Natural killer cell (primary cell): ENCODE measurements around the gene DDR1. TPM values are rescaled to one million over a fixed set of nuclear protein-coding genes. Genes with fewer than 3 reads are reported as not detected.
"Not testable (repeated sequence)": the region's sequence is repeated elsewhere in the genome, so short reads cannot be mapped to it uniquely, and the experiment has no call there.

Experiments used
- ATAC-seq, 3 donors: fragments of 150-1000 bp in 2 of 3; fragments of 200-7000 bp in 1 of 3; cut with Tn5 transposase; 1 replicate in 1 of 3; 2 replicates in 2 of 3; pipeline ENCODE4 v1.10.0; 2021; ENCODE audit warnings: mild to moderate bottlenecking in 2 of 3, moderate library complexity in 2 of 3
- DNase-seq, 2 donors: peaks; one replicate each; pipeline versions ENCODE4 v3.0.0 to v3.0.0-alpha.2; 2013 to 2021; ENCODE audit warnings: mixed read lengths in 1 of 2
- H3K27ac ChIP-seq: one replicate; pipeline ENCODE4 v1.5.1; 2013; ENCODE audit warnings: mild to moderate bottlenecking, low read length
- H3K27me3 ChIP-seq: one replicate; pipeline ENCODE4 v1.6.1; 2013; ENCODE audit warnings: low read length; ENCODE audit not compliant: control insufficient read depth, insufficient read depth
- H3K36me3 ChIP-seq: one replicate; pipeline ENCODE4 v1.6.1; 2013; ENCODE audit warnings: low read length; ENCODE audit not compliant: control insufficient read depth, insufficient read depth
- H3K4me1 ChIP-seq: one replicate; pipeline ENCODE4 v1.6.1; 2013; ENCODE audit warnings: low read length; ENCODE audit not compliant: control insufficient read depth, insufficient read depth
- H3K4me3 ChIP-seq: one replicate; pipeline ENCODE4 v1.5.1; 2013; ENCODE audit warnings: low read length
- H3K9me3 ChIP-seq: one replicate; pipeline ENCODE4 v1.6.1; 2013; ENCODE audit warnings: low read length; ENCODE audit not compliant: control insufficient read depth, insufficient read depth
- H3K27ac Mint-ChIP-seq, 2 donors: one replicate each; pipeline ENCODE4 v1.8.0; 2022; ENCODE audit warnings: mild to moderate bottlenecking in 2 of 2, mixed read lengths in 2 of 2, moderate library complexity in 1 of 2
- H3K27me3 Mint-ChIP-seq, 2 donors: one replicate each; pipeline ENCODE4 v1.8.0; 2022; ENCODE audit warnings: low read depth in 2 of 2, mixed read lengths in 2 of 2
- H3K36me3 Mint-ChIP-seq: one replicate; pipeline ENCODE4 v1.8.0; 2022; ENCODE audit warnings: mixed read lengths
- H3K4me1 Mint-ChIP-seq, 2 donors: one replicate each; pipeline ENCODE4 v1.8.0; 2022; ENCODE audit warnings: mixed read lengths in 2 of 2
- H3K4me3 Mint-ChIP-seq: one replicate; pipeline ENCODE4 v1.8.0; 2022; ENCODE audit warnings: mild to moderate bottlenecking, moderate library complexity, mixed read lengths
- H3K9me3 Mint-ChIP-seq, 2 donors: one replicate each; pipeline ENCODE4 v1.8.0; 2022; ENCODE audit warnings: mixed read lengths in 2 of 2
- CTCF ChIP-seq: fragments of 200-600 bp; IDR thresholded peaks from one replicate; pipeline ENCODE4 v1.8.0; 2022; ENCODE audit warnings: antibody characterized with exemption
- WGBS: methylation state at CpG from one replicate; pipeline ENCODE4 v1.1.7; 2013; ENCODE audit warnings: missing lambda C conversion rate; ENCODE audit not compliant: insufficient coverage; 5-methylcytosine and 5-hydroxymethylcytosine counted together
- intact Hi-C: fragments of 100-400 bp; cut with micrococcal nuclease; formaldehyde crosslinking; loops from one replicate; pipeline ENCODE4 v1.14.2; 2022
- total RNA-seq, 4 donors: library from RNA; stranded (reverse); fragments of 120-200 nt in 1 of 4; gene quantifications; one replicate each; pipeline versions ENCODE4 v1.2.3 to v1.2.4, GENCODE V29; 2013 to 2022

Gene DDR1
- total RNA-seq, 3 donors from 2014 or later (not counting 1 experiment from before 2014, with no cell fraction given): 2.6 to 7.4 (median 5.2) TPM

- Mint-ChIP-seq H3K36me3 (no peaks in the 10 kb centered on the region), H3K27ac (no peak overlapping the region), H3K4me3 (no peak overlapping the region), H3K4me1 (no peaks in the 10 kb centered on the region), H3K27me3 (peaks cover 0 to 9% of the 10 kb centered on the region in 2 donors), H3K9me3 (no peaks in the 10 kb centered on the region)
- DNase-seq (no peak), ATAC-seq (no peak)
- TF ChIP-seq CTCF: no peak
- no peaks in the 10 kb centered on the region for H3K4me1 ChIP-seq
- peaks cover 5% of the 10 kb centered on the region for H3K9me3 ChIP-seq
- H3K4me3 ChIP-seq: no peak overlapping the region
- intact Hi-C loops: no loop called here
- H3K36me3 ChIP-seq: no peaks in the 10 kb centered on the region
- WGBS: 91% methylated on average over 10 of the region's 10 CpGs
- H3K27me3 ChIP-seq: no peaks in the 10 kb centered on the region
- H3K27ac ChIP-seq: no peak overlapping the region
These were observed 22.0 kb upstream of the DDR1 start for GRCh38 chr6:30862156-30862875.

GRCh38 chr6:30864325-30864724, 20.0 kb upstream of the DDR1 start:
- DNase-seq (no peak), ATAC-seq (no peak)
- intact Hi-C loops: no loop called here
- H3K27me3 ChIP-seq: no peaks in the 10 kb centered on the region
- Mint-ChIP-seq H3K9me3 (no peaks in the 10 kb centered on the region), H3K4me3 (no peak overlapping the region), H3K36me3 (peaks cover under 1% of the 10 kb centered on the region), H3K27ac (no peak overlapping the region), H3K27me3 (peaks cover 0 to 6% of the 10 kb centered on the region in 2 donors), H3K4me1 (no peaks in the 10 kb centered on the region)
- H3K36me3 ChIP-seq: no peaks in the 10 kb centered on the region
- 91% methylated on average over 4 of the region's 4 CpGs for WGBS
- no peak overlapping the region for H3K27ac ChIP-seq
- H3K4me3 ChIP-seq: no peak overlapping the region
- H3K4me1 ChIP-seq: no peaks in the 10 kb centered on the region
- H3K9me3 ChIP-seq: peaks cover 5% of the 10 kb centered on the region
- no peak for TF ChIP-seq CTCF

- H3K9me3 ChIP-seq: peaks cover 16% of the 10 kb centered on the region
- H3K4me3 Mint-ChIP-seq, H3K4me3 ChIP-seq, H3K4me1 Mint-ChIP-seq, H3K9me3 Mint-ChIP-seq, H3K4me1 ChIP-seq, DNase-seq, H3K36me3 ChIP-seq, H3K27ac ChIP-seq, H3K27me3 ChIP-seq, H3K27ac Mint-ChIP-seq, intact Hi-C loops, ATAC-seq: not testable (repeated sequence)
- Mint-ChIP-seq H3K27me3 (peaks cover 0 to 11% of the 10 kb centered on the region in 2 donors), H3K36me3 (peaks cover 15% of the 10 kb centered on the region)
- 88% methylated on average over 12 of the region's 12 CpGs for WGBS
These were observed 15.0 kb upstream of the DDR1 start for GRCh38 chr6:30869241-30869749.

GRCh38 chr6:30870546-30870945, 13.8 kb upstream of the DDR1 start:
- Mint-ChIP-seq H3K4me1 (peaks cover 0 to 7% of the 10 kb centered on the region in 2 donors), H3K27me3 (peaks cover 0 to 9% of the 10 kb centered on the region in 2 donors), H3K27ac (no peak overlapping the region), H3K4me3 (no peak overlapping the region), H3K36me3 (peaks cover 15% of the 10 kb centered on the region), H3K9me3 (peaks cover 2 to 10% of the 10 kb centered on the region in 2 donors)
- ATAC-seq (no peak), DNase-seq (no peak)
- TF ChIP-seq CTCF: no peak
- no peak overlapping the region for H3K4me3 ChIP-seq
- intact Hi-C loops: no loop called here
- no peaks in the 10 kb centered on the region for H3K4me1 ChIP-seq
- peaks cover 16% of the 10 kb centered on the region for H3K9me3 ChIP-seq
- H3K27ac ChIP-seq: no peak overlapping the region
- no peaks in the 10 kb centered on the region for H3K36me3 ChIP-seq
- H3K27me3 ChIP-seq: no peaks in the 10 kb centered on the region
